Transverse colon (tissue), 4 donors: ENCODE measurements around the gene BCL2L13. TPM values are rescaled to one million over a fixed set of nuclear protein-coding genes. Genes with fewer than 3 reads are reported as not detected.

Source experiments
- DNase-seq: peaks from one replicate; pipeline ENCODE4 v3.0.0-alpha.2; 2019
- H3K27ac ChIP-seq, 4 donors: fragments of 200-600 bp; sonication (generic); 2 replicates each; pipeline ENCODE4 v1.5.1; 2016 to 2018; ENCODE audit warnings: inconsistent platforms in 4 of 4
- H3K27me3 ChIP-seq: fragments of 200-600 bp; sonication (generic); 2 replicates; pipeline ENCODE4 v1.5.1; 2017; ENCODE audit warnings: inconsistent platforms
- H3K36me3 ChIP-seq, 4 donors: fragments of 200-600 bp; sonication (generic); 2 replicates each; pipeline ENCODE4 v1.5.1; 2017 to 2019; ENCODE audit warnings: inconsistent platforms in 4 of 4
- H3K4me1 ChIP-seq, 4 donors: fragments of 200-600 bp; sonication (generic); 2 replicates each; pipeline ENCODE4 v1.5.1; 2017 to 2020; ENCODE audit warnings: inconsistent platforms in 4 of 4
- H3K4me3 ChIP-seq, 4 donors: fragments of 200-600 bp; sonication (generic); 1 replicate in 1 of 4; 2 replicates in 3 of 4; pipeline versions ENCODE4 v1.5.1 to v1.6.1; 2017 to 2019; ENCODE audit warnings: inconsistent platforms in 4 of 4
- H3K9me3 ChIP-seq, 2 donors: fragments of 200-600 bp; sonication (generic); 2 replicates each; pipeline ENCODE4 v1.5.1; 2017 to 2019; ENCODE audit warnings: inconsistent platforms in 2 of 2
- CTCF ChIP-seq, 5 experiments: fragments of 200-600 bp in 3 of 5; fragments of 450-650 bp in 2 of 5; sonication (generic) in 3 of 5; IDR thresholded peaks; 1 replicate in 2 of 5; 2 replicates in 3 of 5; pipeline ENCODE4 v1.5.1; 2016 to 2017; ENCODE audit warnings: antibody characterized with exemption in 5 of 5, inconsistent platforms in 3 of 5, mild to moderate bottlenecking in 2 of 5, moderate library complexity in 1 of 5
- EP300 ChIP-seq: sonication (generic); formaldehyde crosslinking; IDR thresholded peaks from one replicate; pipeline ENCODE4 v1.6.1; 2017; ENCODE audit warnings: antibody characterized with exemption, low read depth
- POLR2A ChIP-seq: fragments of 450-650 bp; IDR thresholded peaks from one replicate; pipeline ENCODE4 v1.6.1; 2016; ENCODE audit warnings: antibody characterized with exemption, mild to moderate bottlenecking, moderate library complexity
- POLR2AphosphoS5 ChIP-seq, 3 donors: sonication (generic); formaldehyde crosslinking; IDR thresholded peaks; one replicate each; pipeline ENCODE4 v1.6.1; 2016; ENCODE audit warnings: antibody characterized with exemption in 3 of 3
- WGBS, 2 donors: methylation state at CpG; one replicate each; pipeline ENCODE4 v1.1.5; 2018; ENCODE audit warnings: low coverage in 1 of 2; 5-methylcytosine and 5-hydroxymethylcytosine counted together
- in situ Hi-C, 4 donors: fragments of 200-750 bp; cut with MboI; loops; one replicate each; pipeline versions ENCODE4 v1.15.0 to v1.15.1; 2017; ENCODE audit warnings: low sequenced_read_pairs in 3 of 4, low pct_ligation_motif_present in 1 of 4, low pct_unique_long_range_greater_than_20kb in 1 of 4
- intact Hi-C: fragments of 100-400 bp; cut with DNase I; formaldehyde crosslinking; loops from one replicate; pipeline ENCODE4 v1.15.1; 2023; ENCODE audit warnings: low total_unique reads
- total RNA-seq, 4 donors: library from RNA; depleted of rRNA; stranded (reverse); fragments of >200 nt; gene quantifications; one replicate each; pipeline ENCODE4 v1.1.0, GENCODE V29; 2016

Gene BCL2L13
- total RNA-seq, 4 donors from 2014 or later: 44.0 to 115 (median 59.6) TPM

DNA sequence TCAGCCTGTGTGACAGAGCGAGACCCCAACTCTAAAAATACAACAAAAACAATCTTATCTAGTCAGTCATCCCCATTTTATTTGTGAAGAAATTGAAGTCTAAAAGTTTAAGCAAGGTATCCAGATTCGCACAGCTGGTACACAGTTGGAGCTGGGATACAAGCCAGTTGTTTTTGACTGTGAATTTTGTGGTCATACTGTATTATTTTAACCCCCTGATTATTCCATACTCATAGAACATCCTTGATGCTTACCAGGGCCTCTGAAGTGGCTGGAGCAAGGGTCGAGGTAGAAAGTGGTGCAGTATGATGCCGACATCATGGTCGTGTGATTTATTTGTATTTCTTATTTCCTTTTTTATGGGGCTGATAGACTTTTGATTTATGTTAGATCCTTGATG lies 85.7 kb downstream of the BCL2L13 start:
- 31 to 62% methylated on average over 3 to 5 of the region's 5 CpGs for WGBS, 2 donors
- no peak overlapping the region for H3K4me3 ChIP-seq
- H3K27me3 ChIP-seq: no peaks in the 10 kb centered on the region
- in situ Hi-C loops: no loop called here
- H3K4me1 ChIP-seq: peaks cover 12 to 37% (median 24%) of the 10 kb centered on the region in 4 donors
- DNase-seq: no peak
- peak overlapping the region; percentile 62 to 75 (median 66) for H3K27ac ChIP-seq
- TF ChIP-seq EP300 (no peak), POLR2A (no peak), CTCF (IDR thresholded peaks at IDR 0.05) (no peak), POLR2AphosphoS5 (IDR thresholded peaks at IDR 0.05) (no peak)
- H3K36me3 ChIP-seq: peaks cover 0 to 19% (median 9%) of the 10 kb centered on the region in 4 donors
- no peaks in the 10 kb centered on the region for H3K9me3 ChIP-seq
- intact Hi-C loops: no loop called here

DNA sequence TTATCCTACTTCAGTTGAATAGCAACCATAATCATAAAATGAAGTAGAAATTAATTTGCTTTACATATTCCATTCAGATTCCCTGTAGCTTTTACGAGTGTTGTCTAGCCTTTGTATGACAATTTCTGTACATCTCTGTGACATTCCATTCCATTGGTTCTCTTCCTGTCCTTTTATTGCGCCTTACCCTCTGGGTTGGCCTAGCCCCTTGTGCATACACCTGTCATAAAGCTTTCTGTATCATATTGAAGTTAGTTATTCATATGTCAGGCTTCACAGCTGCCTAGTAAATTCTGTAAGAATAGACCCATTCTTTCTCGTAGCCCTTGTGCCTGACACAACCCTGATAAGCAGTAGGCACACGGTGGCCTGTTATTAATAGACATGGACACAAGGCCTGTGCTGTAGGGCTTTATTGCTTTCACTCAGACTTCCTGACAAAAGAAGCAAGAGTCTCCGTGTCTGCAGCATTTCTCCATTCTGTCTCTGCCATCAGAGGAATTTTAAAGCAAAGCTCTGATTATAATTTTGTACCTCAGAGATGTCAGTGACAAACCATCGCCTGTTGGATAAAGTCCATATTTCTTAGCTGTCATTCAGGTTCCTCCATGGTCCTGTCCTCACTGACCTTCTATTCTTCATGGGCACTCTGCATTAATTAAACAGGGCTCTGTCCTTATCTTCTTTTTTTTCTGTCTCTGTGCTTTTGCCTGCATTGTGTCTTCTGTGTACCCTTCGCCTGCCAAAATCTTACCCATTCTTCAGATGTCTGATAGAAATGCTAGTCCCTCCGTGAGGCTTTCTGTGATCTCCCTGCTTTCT lies 86.3 kb downstream of the BCL2L13 start:
- TF ChIP-seq CTCF (IDR thresholded peaks at IDR 0.05) (no peak), POLR2AphosphoS5 (IDR thresholded peaks at IDR 0.05) (no peak), POLR2A (no peak), EP300 (no peak)
- Histone ChIP-seq H3K27me3 (no peaks in the 10 kb centered on the region), H3K9me3 (no peaks in the 10 kb centered on the region), H3K36me3 (peaks cover 0 to 24% (median 10%) of the 10 kb centered on the region in 4 donors), H3K4me3 (no peak overlapping the region), H3K4me1 (peaks cover 12 to 37% (median 24%) of the 10 kb centered on the region in 4 donors), H3K27ac (peak overlapping the region; percentile 62 to 75 (median 66))
- intact Hi-C loops: no loop called here
- in situ Hi-C loops: no loop called here
- WGBS, 2 donors: 43 to 58% methylated on average over 7 to 8 of the region's 8 CpGs
- no peak for DNase-seq

GRCh38 chr22:17725500-17725796 lies 86.9 kb downstream of the BCL2L13 start:
- H3K9me3 ChIP-seq: no peaks in the 10 kb centered on the region
- in situ Hi-C loops (no loop called here), intact Hi-C loops (no loop called here)
- TF ChIP-seq POLR2A (no peak), POLR2AphosphoS5 (IDR thresholded peaks at IDR 0.05) (no peak), CTCF (IDR thresholded peaks at IDR 0.05) (no peak), EP300 (no peak)
- peaks cover 12 to 37% (median 24%) of the 10 kb centered on the region in 4 donors for H3K4me1 ChIP-seq
- H3K27me3 ChIP-seq: no peaks in the 10 kb centered on the region
- H3K27ac ChIP-seq: peak overlapping the region; percentile 62 to 75 (median 66)
- peaks cover 0 to 24% (median 12%) of the 10 kb centered on the region in 4 donors for H3K36me3 ChIP-seq
- H3K4me3 ChIP-seq: no peak overlapping the region
- no peak for DNase-seq

GRCh38 chr22:17726006-17726927 lies 87.7 kb downstream of the BCL2L13 start:
- Histone ChIP-seq H3K27ac (peak overlapping the region; percentile 25 to 75 (median 64)), H3K27me3 (no peaks in the 10 kb centered on the region), H3K9me3 (no peaks in the 10 kb centered on the region), H3K4me1 (peaks cover 12 to 37% (median 24%) of the 10 kb centered on the region in 4 donors), H3K36me3 (peaks cover 0 to 24% (median 12%) of the 10 kb centered on the region in 4 donors), H3K4me3 (no peak overlapping the region)
- TF ChIP-seq POLR2AphosphoS5 (IDR thresholded peaks at IDR 0.05) (no peak), POLR2A (no peak), EP300 (no peak), CTCF (IDR thresholded peaks at IDR 0.05) (no peak)
- DNase-seq: no peak
- 72 to 79% methylated on average over 6 to 13 of the region's 13 CpGs for WGBS, 2 donors
- in situ Hi-C loops (no loop called here), intact Hi-C loops (no loop called here)
